Activated naive CD4-positive, alpha-beta T cell treated with anti-CD3 and anti-CD28 coated beads, Interleukin-2, amount 50 U/mL, for 16 hours (primary cell): ENCODE results near the gene HES4.
A peak's percentile ranks its signal among the peaks of the same experiment; 100 is the strongest.
"Not testable (repeated sequence)": the region's sequence is repeated elsewhere in the genome, so short reads cannot be mapped to it uniquely, and the experiment has no call there.

ENCODE experiments used
- DNase-seq: peaks from one replicate; pipeline ENCODE4 v3.0.0-alpha.2; 2020

The HES4 gene

DNA sequence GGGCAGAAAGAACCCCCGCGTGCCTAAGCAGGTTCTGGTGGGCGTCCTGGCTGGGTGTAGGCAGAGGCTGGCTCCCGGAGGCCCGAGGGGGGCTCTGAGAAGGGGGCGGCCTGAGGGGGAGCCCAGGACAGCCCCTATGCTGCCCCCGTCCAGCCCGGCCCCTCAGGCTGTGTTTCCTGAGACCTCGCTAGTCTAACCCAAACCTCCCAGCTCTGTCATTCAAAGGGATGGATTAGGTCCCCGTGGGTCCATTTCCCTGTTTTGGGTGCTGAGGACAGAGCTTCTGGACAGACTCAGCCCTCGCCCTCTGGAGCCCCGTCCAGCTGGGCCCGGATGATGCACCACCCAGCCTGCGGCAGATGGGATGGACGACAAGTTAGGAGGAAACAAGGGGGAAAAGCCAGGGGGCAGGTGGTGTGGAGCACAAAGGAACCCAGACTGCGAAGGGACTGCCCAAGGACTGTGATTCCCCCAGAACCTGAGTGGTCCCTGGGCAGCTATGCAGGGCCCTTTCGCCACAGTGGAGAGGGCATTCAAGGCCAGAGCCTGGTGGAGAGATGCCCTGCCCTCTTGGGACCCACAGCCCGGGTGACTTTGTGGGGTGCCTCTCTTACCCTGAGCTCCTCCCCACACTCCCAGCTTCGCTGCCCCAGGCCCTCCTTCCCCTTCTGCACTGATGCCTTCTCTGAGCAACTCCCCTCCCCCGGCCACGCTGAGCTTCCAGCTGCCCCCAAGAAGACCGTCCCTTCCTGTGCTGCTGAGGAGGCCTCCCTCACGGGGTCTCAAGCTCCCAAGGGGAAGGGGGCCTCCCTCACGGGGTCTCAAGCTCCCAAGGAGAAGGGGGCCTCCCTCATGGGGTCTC is 2.8 kb downstream of the HES4 start:
- DNase-seq: no peak

DNA sequence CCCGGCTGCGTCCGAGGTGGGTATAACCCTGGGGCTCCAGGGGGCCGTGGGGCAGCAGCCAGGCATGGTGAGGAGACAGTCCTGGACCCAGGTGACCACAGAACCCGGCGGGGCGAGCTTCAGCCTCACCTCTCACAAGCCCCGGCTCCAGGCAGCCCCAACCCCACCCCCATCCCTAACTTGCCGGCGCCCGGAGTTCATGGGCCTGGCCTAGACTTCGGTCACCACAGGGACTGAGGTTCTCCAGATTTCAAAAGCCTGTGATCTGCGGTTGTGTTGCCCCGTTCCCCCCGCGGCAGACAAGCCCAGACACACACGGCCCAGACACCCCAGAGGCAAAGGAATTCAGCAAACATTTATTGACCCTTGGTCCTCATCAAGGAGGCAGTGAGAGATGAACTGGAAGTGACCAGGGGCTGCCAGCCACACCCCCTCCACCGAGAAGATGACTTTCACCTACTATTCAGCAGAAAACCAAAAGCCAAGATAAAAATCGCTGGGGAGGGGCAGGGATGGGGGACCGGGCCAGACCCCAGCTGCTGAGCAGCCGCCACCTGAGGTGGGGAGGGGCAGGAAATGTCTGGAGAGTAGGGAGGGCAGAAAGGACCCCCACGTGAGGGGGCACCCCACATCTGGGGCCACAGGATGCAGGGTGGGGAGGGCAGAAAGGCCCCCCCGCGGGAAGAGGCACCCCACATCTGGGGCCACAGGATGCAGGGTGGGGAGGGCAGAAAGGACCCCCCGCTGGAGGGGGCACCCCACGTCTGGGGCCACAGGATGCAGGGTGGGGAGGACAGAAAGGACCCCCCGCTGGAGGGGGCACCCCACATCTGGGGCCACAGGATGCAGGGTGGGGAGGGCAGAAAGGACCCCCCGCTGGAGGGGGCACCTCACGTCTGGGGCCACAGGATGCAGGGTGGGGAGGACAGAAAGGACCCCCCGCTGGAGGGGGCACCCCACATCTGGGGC is 3.9 kb downstream of the HES4 start:
- no peak for DNase-seq

DNA sequence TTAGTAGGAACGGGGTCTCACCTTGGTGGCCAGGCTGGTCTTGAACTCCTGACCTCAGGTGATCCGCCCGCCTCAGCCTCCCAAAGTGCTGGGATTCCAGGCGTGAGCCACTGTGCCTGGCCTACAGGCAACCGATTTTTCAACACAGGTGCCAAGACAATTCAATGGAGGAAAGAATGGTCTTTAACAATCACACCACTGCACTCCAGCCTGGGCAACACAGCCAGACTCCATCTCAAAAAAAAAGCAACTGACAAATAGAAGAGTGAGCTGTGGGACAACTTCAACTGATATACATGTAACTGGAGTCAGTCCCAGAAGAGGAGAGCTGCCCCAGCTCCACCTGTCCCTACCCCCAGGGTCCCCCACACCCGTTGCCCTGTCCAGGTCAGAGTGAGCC is 5.4 kb downstream of the HES4 start:
- DNase-seq: not testable (repeated sequence)

DNA sequence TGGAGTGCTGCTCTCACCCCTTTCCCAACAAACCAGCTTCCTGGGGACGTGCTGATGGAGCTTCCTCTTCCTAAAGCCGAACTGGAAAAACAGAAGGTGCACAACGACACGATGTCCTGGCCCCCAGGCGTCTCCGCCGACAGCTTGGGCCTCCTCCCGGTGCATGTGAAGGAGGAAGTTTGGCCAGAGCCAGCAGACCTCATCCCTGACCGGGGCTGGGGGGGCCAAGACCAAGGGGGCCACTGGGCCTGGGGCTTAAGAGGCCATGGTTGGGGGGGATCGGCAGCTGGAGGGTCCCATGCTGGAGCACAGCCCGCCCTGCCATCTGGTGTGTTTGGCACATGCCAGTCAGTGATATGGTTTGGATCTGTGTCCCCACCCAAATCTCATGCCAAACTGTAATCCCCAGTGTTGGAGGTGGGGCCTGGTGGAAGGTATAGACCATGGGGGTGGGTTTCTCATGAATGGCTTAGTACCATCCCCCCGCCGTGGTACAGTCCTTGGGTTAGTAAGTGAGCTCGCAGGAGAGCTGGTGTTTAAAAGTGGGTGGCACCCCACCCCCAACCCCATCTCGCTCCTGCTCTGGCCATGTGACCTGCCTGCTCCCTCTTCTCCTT is 6.4 kb downstream of the HES4 start:
- no peak for DNase-seq

DNA sequence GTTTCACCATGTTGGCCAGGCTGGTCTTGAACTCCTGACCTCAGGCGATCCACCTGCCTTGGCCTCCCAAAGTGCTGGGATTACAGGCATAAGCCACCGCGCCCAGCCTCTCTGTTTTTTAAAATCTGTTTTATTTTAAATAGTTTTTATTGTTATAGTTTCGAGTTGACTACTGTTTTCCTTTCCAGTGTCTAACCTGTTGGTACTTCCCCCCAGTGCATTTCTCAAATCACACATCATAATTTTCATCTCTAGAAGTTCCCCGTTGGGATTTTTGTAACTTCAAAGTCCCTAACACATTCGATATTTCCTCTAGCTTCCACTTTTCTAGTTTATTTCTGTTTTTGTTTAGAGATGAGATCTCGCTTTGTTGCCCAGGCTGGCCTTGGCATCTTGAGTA is 7.5 kb downstream of the HES4 start:
- DNase-seq: no peak

DNA sequence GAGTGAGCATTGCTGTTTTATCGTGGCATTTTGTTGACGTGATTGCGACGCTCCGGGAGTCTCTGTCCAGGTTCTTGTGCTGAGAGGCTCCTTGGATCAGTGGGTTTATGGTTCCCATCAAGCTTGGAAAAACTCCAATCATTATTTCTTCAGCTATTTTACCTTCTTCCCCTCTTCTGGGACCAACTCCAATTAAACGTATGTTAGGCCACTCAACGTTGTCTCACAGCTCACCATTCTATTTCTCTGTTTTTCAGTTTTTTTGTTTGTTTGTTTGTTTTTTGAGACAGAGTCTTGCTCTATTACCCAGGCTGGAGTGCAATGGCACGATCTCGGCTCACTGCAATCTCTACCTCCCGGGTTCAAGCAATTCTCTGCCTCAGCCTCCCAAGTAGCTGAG is 8.0 kb downstream of the HES4 start:
- DNase-seq: no peak

DNA sequence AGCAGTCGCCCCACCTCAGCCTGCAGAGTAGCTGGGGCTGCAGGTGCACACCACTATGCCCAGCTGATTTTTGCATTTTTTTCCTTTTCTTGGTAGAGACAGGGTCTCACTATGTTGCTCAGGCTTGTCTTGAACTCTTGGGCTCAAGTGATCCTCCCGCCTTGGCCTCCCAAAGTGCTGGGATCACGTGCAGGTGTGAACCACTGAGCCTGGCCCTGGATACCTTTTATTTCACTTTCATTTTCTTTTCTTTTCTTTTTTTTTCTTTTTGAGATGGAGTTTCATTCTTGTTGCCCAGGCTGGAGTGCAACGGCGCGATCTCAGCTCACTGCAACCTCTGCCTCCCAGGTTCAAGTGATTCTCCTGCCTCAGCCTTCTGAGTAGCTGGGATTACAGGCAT is 8.6 kb downstream of the HES4 start:
- DNase-seq: not testable (repeated sequence)

DNA sequence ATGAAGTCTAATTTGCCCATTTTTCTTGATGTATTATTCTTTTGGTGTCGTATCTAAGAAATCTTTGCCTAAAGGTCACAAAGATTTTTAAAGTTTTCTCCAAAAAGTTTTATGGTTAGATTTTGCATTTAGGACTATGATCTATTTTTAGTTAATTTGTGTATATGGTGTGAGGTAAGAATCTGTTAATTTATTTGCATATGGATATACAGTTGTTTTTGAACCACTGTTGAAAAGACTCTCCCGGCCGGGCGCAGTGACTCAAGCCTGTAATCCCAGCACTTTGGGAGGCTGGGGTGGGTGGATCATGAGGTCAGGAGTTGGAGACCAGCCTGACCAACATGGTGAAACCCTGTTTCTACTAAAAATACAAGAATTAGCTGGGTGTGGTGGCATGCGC is 11.8 kb downstream of the HES4 start:
- not testable (repeated sequence) for DNase-seq

DNA sequence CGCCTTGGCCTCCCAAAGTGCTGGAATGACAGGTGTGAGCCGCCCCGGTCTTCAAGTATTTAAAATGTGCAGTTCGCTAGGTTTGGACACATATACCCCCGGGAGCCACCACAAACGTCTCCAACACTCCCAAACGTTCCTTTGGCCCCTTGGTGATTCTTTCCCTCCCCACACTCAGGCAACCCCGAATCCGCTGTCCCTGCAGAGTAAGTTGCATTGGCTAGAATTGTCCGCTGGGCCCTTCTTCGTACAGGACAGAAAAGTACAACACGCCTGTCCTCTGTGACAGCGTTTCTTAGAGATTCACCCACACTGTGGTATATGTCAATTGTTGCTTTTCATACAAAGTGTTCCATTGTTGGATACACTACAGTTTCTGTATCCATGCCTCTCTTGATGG is 14.8 kb downstream of the HES4 start:
- no peak for DNase-seq

DNA sequence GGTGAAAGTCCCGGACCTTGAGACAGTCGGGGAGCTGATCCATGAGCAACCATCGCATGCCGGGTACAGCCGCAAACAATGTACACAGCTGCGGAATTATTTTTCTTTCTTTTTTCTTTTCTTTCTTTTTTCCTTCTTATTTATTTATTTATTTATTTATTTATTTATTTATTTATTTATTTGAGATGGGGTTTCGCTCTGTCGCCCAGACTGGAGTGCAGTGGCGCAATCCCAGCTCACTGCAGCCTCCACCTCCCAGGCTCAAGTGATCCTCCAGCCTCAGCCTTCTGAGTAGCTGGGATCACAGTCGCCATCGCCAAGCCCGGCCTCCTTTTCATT is 15.5 kb downstream of the HES4 start:
- no peak for DNase-seq

DNA sequence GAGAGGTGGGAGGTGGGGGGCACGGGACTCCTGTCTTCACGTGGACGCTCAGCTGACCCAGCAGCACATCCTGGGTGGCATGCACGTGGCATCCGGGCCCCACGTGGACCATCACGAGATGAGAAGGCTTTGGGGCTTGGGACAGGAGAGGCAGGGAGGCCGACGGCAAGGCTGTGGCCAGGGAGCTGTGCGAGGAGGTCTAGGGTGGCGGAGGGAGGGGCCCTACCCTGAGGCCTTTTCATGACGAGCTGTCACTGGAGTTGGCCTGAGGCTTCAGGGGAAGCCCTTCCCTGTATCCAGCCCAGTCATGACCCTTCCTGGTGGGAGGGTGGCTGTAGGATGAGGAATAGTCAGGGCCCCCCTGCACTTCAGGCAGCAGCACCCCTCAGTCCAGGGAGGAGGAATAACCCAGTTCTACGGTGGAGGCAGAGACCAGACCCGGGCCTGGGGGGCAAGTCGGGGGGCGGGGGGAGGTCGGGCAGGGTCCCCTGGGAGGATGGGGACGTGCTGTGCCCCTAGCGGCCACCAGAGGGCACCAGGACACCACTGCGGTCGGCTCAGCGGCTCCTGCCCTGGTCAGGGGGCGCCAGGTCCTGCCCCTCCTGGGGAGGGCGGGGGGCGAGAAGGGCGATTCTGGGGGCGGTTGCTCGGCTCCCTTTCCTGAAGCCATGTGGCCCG is 16.0 kb downstream of the HES4 start:
- DNase-seq: peak; percentile 65

DNA sequence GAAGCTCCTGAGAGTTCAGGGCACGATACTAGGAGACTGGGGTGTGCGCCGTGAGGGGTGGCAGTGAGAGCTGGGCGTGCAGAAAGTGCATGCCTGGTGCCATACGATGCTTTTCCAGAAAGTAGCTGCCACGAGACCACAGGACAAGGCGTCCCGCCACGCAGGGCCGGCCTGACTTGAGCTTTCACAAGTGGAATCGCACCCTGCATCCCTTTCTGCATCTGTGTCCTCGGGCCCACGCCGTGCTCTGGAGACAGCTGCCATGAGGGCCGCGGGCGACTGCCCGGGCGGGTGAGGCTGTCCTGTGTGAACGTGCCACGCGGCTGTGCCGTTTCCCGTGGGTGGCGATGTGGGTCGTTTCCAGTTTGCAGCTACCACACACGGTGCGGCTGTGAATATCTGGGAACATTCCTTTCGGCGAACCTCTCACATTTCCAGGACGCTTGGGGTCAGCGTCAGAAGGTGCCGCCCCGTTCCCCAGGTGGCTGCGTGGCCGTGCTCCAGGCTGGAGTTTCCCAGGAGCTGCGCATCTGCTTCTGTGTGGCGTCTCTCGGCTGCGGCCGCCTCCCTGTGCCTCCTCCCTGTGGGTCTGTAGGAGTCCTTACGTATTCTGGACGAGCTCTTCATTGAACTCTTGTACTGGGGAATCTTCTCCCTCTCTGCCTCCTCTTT is 17.0 kb downstream of the HES4 start:
- no peak for DNase-seq

DNA sequence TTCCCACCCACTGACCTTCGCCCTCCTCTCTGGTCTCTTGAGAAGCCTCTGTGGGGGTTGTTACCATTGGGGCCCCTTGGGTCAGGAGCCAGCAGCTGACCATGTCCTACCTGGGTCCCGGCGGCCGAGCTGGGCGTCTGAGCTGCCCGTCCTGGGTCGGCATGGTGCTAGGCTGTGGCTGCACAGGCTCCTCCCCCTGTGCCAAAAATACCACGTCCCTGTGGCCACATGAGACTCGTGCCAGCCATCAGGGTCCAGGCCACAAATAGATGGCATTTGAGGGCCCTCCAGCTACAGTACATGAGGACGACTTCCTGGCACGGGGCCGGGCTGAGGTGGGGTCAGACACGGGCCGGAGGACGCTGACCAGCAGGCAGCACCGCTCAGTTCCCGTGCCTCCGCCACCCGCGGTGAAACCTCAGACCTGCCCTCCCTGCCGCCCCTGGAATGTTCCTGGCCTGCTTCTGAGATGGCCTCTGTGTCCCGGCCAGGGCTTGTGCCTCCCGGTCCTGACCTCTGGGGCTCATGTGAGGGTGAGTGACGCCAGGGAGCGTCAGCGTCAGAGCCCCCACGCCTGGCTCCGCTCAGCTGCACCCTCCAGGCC is 17.8 kb downstream of the HES4 start, which contains the start of gene PERM1:
Gene PERM1 (minus strand): TSS at position 139 of the 604 bp plus-strand sequence. CDS start 1,064 bp downstream, outside the sequence.
- no peak for DNase-seq

DNA sequence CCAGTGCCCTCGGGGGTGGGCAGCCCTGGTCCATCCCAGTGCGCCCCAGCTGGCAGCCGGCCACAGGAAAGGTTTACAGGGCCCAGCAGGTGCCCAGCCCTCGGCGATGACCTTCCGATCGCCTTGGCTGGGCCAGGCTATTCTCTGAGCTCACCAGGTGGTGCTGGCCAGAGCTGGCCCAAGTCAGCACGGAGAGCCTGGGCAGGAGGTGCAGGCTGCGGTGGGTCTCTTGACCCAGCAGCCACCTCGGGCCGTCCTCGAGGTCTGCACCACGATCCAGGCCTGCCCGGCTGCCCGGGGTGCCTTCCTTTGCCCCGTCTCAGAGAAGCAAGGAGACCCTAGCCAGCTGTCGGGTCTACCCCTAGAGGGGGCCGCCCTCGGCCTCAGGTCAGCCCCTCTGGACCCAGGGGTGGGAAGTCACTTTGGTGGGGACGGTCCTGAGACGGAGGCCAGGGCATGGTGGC is 18.4 kb downstream of the HES4 start:
- DNase-seq: no peak

DNA sequence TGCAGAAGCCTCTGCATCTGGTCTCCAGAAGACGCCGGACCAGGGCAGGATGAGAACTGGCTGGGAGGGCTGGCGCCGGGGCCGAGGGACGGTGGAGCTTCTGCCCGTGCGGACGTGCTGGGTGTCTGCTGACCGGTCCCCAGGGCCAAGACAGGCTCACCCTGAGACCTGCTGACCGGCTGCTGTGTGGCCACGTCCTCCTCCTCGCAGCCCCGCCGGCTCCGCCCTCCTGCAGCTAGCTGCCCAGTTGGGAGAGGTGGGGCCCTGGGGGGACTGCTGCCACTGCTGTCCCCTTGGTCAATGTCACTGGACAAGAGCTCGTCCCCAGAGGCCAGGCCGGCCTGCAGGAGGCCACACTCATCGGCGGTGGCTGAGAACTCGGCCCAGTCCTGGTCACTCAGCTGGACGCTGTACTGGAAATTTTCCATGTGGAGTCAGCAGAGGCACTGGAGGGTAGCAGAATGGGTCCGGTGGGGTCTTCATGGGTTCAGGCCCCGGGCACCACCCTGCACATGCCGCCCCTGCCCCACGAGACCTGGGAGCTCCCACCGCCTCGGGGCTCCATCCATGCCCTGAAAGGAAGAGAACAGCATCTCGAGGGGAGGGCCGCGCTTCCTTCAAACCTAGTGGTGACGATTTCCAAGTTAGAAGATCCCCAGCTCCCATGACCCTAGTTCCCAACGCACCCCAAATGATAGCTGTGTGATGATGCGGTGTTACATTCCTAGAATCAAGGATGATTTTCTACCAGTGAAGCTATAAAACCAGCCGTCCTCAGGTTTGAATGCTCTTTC is 19.1 kb downstream of the HES4 start:
- no peak for DNase-seq

DNA sequence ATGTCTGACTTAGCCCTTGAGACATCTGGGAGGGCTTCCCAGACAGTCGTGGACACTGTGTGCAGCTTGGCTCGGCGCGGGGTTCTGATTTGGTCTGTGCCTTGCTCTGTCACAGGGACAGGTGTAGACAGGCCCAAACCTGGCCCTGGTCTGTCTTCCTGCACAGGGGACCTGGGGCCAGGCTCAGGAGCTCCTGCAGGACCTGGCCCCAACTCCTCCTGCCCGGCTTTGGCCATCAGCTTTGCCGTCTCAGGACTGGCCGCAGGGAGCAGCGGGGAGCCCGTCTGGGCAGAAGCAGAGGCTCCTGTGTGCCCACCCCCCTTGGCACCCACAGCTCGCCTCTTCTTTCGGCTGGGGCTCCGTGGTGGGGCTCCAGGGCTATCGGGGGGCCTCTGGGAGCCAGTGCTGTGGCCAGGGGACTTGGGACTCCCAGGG is 19.7 kb downstream of the HES4 start:
- no peak for DNase-seq

DNA sequence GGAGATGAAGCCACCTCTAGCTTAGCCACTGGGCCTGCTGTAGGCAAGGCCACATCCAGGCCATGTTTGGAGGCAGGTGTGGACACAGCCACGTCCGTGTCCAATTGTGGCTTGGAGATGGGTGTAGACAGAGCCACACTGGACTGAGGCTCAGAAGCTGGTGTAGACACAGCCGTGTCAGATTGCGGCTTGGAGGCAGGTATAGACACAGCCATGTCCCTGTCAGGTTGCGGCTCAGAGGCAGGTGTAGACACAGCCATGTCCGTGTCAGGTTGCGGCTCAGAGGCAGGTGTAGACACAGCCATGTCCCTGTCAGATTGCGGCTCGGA is 20.2 kb downstream of the HES4 start:
- DNase-seq: no peak

DNA sequence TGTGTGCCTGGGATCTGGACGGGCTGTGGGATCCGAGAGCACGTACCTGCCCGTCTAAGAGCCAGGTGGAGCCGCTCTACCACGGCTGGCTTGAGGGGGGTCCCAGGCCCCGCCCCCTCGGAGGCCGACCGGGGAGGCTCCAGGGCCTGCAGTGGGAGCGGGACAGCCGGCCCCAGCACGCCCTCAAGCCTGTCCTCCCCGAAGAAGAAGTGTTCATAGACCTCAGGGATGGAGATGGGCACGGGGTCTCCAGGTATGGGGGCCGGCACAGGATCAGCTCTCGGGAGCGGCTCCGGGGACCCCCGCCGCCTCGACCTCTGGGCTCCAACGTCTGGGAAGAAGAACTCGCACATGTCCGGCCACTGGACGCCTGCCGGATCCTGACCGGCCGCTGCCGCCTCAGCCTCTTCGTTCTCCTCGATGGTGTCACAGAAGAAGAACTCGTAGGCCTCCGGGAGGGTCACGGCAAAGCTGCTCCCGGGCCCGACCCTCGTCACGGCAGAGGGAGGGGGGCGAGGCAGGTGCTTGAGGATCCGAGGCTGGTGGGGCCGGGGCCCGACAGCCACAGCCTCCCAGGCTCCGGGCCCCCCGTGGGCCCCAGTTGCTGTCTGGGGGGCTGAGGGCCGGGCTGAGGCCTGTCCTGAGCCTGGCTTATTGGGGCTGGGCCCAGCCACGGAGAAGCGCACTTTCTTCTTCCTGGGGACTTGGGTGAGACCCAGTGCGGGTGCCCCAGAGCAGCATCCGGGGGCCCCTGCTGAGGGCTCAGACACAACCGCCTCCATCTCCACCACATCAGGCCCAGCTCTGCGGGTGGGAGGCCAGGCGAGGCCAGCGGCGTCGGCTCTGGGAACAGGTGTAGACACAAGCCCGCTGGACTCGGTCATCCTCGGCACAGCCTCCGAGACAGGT is 20.8 kb downstream of the HES4 start:
- no peak for DNase-seq

DNA sequence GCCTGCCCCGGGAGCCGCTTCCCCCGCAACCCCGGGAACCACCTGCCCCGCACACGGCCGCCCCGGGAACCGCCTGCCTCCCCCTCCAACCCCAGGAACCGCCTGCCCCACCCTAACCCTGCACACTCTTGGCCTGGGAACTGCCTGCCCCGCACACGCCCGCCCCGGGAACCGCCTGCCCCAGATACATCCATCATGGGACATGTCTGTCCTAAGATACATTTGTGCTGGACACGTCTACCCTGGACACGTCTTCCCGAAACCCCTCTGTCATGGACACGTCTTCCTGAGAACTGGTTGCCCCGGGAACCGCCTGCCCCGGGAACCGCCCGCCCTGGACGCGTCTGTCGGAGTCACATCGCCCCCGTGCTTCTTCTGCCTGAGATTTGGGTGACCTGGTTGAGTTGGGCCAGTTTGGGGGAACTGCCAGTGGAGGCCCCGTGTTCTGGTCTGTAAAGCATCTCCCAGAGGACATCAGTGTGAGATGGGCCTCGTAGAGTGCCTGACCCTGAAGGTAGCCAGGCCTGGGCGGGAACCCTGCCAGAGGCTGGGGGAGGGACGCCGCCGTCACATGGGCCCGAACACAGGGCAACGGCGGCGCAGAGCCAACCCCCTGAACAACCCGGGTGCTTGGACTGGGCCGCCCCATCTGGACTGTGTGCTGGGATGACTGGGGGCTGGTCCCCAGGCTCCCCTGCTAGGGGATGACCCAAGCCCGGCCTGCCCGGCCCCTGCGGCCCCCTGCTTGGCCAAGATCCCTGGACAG is 21.6 kb downstream of the HES4 start:
- DNase-seq: no peak
